Parathyroid adenoma (tissue), 2 donors: ENCODE results near the gene PLET1.

Source experiments
- H2AFZ ChIP-seq: fragments of 300-600 bp; sonication (generic); one replicate; pipeline ENCODE4 v1.7.0; 2017; ENCODE audit warnings: antibody characterized with exemption, mild to moderate bottlenecking
- H3K27ac ChIP-seq: fragments of 300-600 bp; sonication (generic); one replicate; pipeline ENCODE4 v1.7.0; 2017
- H3K27me3 ChIP-seq: fragments of 300-600 bp; sonication (generic); one replicate; pipeline ENCODE4 v1.7.0; 2017; ENCODE audit warnings: low read length; ENCODE audit not compliant: control insufficient read depth, insufficient read depth
- H3K36me3 ChIP-seq: fragments of 300-600 bp; sonication (generic); one replicate; pipeline ENCODE4 v1.7.0; 2017; ENCODE audit warnings: low read length; ENCODE audit not compliant: control insufficient read depth, insufficient read depth
- H3K4me1 ChIP-seq: fragments of 300-600 bp; sonication (generic); one replicate; pipeline ENCODE4 v1.7.0; 2017; ENCODE audit warnings: control low read depth
- H3K4me2 ChIP-seq: fragments of 300-600 bp; sonication (generic); one replicate; pipeline ENCODE4 v1.7.0; 2017; ENCODE audit warnings: low read length
- H3K4me3 ChIP-seq: fragments of 300-600 bp; sonication (generic); one replicate; pipeline ENCODE4 v1.7.0; 2017; ENCODE audit warnings: low read depth, low read length
- H3K79me2 ChIP-seq: fragments of 300-600 bp; sonication (generic); one replicate; pipeline ENCODE4 v1.7.0; 2017; ENCODE audit warnings: control low read depth
- H3K9ac ChIP-seq: fragments of 300-600 bp; sonication (generic); one replicate; pipeline ENCODE4 v1.7.0; 2017; ENCODE audit warnings: mild to moderate bottlenecking
- H3K9me3 ChIP-seq: fragments of 300-600 bp; sonication (generic); one replicate; pipeline ENCODE4 v1.7.0; 2017; ENCODE audit warnings: low read length; ENCODE audit not compliant: control insufficient read depth
- CTCF ChIP-seq: fragments of 300-600 bp; sonication (generic); IDR thresholded peaks from one replicate; pipeline ENCODE4 v1.7.0; 2017; ENCODE audit warnings: antibody characterized with exemption, mild to moderate bottlenecking
- donor health status: primary hyperparathyroidism.

PLET1 gene

GRCh38 chr11:112269139-112269538 lies 8.5 kb upstream of the PLET1 start:
- Histone ChIP-seq H3K9me3 (no peaks in the 10 kb centered on the region), H3K4me1 (no peaks in the 10 kb centered on the region), H3K4me3 (no peak overlapping the region), H3K27ac (no peak overlapping the region), H3K79me2 (no peaks in the 10 kb centered on the region), H2AFZ (no peak overlapping the region), H3K9ac (no peak overlapping the region), H3K27me3 (no peaks in the 10 kb centered on the region), H3K4me2 (no peak overlapping the region), H3K36me3 (no peaks in the 10 kb centered on the region)
- no peak for TF ChIP-seq CTCF

DNA sequence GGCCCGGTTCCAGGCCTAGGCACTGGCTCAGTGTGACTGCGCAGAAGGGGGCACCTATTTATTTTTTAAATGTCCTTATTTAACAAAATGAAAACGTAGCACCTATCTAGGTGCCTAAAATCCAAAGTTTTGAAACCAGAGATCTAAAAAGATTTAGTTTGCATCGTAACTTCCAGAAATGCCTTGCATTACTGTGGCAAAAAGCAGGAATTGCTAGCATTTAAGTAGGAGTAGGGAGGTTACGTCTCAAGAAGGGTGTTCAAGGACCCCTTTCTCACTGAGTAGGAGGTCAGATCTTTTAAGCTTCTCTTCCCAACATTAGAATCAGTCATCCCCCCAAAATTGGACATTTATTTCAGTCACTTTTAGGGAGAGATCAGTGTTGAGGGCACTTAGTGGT lies 7.7 kb upstream of the PLET1 start:
- no peaks in the 10 kb centered on the region for H3K9me3 ChIP-seq
- H3K4me1 ChIP-seq, result no peaks in the 10 kb centered on the region
- H3K9ac ChIP-seq, result no peak overlapping the region
- H3K4me2 ChIP-seq, result no peak overlapping the region
- TF ChIP-seq CTCF, result no peak
- H3K27me3 ChIP-seq, result no peaks in the 10 kb centered on the region
- H3K27ac ChIP-seq, result no peak overlapping the region
- H3K4me3 ChIP-seq, result no peak overlapping the region
- H3K79me2 ChIP-seq, result no peaks in the 10 kb centered on the region
- H2AFZ ChIP-seq, result no peak overlapping the region
- no peaks in the 10 kb centered on the region for H3K36me3 ChIP-seq

GRCh38 chr11:112267188-112267591 lies 6.5 kb upstream of the PLET1 start:
- Histone ChIP-seq H3K27me3 (no peaks in the 10 kb centered on the region), H2AFZ (no peak overlapping the region), H3K9ac (no peak overlapping the region), H3K4me3 (no peak overlapping the region), H3K9me3 (no peaks in the 10 kb centered on the region), H3K27ac (no peak overlapping the region), H3K79me2 (no peaks in the 10 kb centered on the region), H3K4me1 (no peaks in the 10 kb centered on the region), H3K36me3 (no peaks in the 10 kb centered on the region), H3K4me2 (no peak overlapping the region)
- TF ChIP-seq CTCF, result no peak

GRCh38 chr11:112266410-112266778 lies 5.7 kb upstream of the PLET1 start:
- Histone ChIP-seq H3K4me2 (no peak overlapping the region), H3K27me3 (no peaks in the 10 kb centered on the region)

More at GRCh38 chr11:112266410-112266778, 5.7 kb upstream of the PLET1 start:
- Histone ChIP-seq H3K79me2 (no peaks in the 10 kb centered on the region), H3K9me3 (no peaks in the 10 kb centered on the region), H3K4me3 (no peak overlapping the region), H3K27ac (no peak overlapping the region), H3K36me3 (no peaks in the 10 kb centered on the region), H3K9ac (no peak overlapping the region), H3K4me1 (no peaks in the 10 kb centered on the region), H2AFZ (no peak overlapping the region)
- no peak for TF ChIP-seq CTCF
